Measurements from ENCODE around the gene RBMS1.

DNA sequence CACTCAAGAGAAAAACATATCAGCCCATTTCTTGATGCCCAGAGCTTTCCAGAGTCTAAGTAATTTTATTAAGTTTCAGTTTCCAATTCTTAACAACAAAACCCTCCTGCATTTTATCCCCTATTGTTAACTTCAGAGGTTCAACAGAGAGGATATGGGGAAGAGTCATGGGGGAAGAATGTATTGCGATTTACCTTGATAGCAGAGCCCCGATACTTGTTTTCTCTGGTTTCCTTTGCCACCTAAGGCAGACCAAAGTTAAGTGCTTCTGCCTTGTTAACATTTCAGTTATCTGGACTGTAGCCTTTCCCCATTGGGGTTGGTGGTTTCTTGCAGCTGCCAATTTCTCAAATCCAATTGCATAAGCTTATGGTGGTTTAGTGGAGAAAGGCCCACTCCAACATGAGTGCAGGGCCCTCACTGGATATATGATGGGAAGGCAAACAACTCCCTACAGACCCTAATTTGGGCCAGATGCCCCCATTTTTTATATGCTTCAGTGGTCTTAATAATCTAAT is 211.5 kb downstream of the RBMS1 start:
- TF ChIP-seq, protein P1, sequence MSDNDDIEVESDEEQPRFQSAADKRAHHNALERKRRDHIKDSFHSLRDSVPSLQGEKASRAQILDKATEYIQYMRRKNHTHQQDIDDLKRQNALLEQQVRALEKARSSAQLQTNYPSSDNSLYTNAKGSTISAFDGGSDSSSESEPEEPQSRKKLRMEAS (IDR thresholded peaks at IDR 0.05): no peak
- TF ChIP-seq, protein P2, sequence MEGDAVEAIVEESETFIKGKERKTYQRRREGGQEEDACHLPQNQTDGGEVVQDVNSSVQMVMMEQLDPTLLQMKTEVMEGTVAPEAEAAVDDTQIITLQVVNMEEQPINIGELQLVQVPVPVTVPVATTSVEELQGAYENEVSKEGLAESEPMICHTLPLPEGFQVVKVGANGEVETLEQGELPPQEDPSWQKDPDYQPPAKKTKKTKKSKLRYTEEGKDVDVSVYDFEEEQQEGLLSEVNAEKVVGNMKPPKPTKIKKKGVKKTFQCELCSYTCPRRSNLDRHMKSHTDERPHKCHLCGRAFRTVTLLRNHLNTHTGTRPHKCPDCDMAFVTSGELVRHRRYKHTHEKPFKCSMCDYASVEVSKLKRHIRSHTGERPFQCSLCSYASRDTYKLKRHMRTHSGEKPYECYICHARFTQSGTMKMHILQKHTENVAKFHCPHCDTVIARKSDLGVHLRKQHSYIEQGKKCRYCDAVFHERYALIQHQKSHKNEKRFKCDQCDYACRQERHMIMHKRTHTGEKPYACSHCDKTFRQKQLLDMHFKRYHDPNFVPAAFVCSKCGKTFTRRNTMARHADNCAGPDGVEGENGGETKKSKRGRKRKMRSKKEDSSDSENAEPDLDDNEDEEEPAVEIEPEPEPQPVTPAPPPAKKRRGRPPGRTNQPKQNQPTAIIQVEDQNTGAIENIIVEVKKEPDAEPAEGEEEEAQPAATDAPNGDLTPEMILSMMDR (IDR thresholded peaks at IDR 0.05): no peak
- no peak for TF ChIP-seq RFX5 (IDR thresholded peaks at IDR 0.05)
